NB4 (cell line): Measurements from ENCODE around the gene WDTC1.

Experiments
- CTCF ChIP-seq: IDR thresholded peaks from one replicate; pipeline ENCODE4 v1.5.1; 2012; ENCODE audit warnings: low read depth, low read length
- POLR2A ChIP-seq: IDR thresholded peaks from 2 replicates; pipeline ENCODE4 v1.6.1; 2011; ENCODE audit warnings: mild to moderate bottlenecking; ENCODE audit not compliant: insufficient read length; ENCODE audit errors: extremely low read depth

- TF ChIP-seq CTCF, result no peak
- TF ChIP-seq POLR2A, result no peak
Measured at GRCh38 chr1:27292106-27292505, 57.7 kb downstream of the WDTC1 start.
